Measurements from ENCODE around the gene PGBD5.
A peak's percentile ranks its signal among the peaks of the same experiment; 100 is the strongest.

The PGBD5 gene

GRCh38 chr1:230356869-230357794, 69.0 kb downstream of the PGBD5 start:
- H3K36me3 ChIP-seq (ENCODE audit: control insufficient read depth in 1 of 2, insufficient read depth in 2 of 2, low read depth in 1 of 2, low read length in 2 of 2) = no peaks in the 10 kb centered on the region
- H2BK12ac ChIP-seq (ENCODE audit: low read length in 2 of 2) = no peak overlapping the region
- no peak overlapping the region for H3K9ac ChIP-seq (ENCODE audit: low read length)
- no peak for DNase-seq
- H3K4me2 ChIP-seq (ENCODE audit: low read length, poor library complexity, severe bottlenecking) = no peak overlapping the region
- H2BK15ac ChIP-seq (ENCODE audit: low read depth, poor library complexity, severe bottlenecking) = no peak overlapping the region
- WGBS = 93% methylated on average over 42 of the region's 47 CpGs
- H3K4me1 ChIP-seq (ENCODE audit: control insufficient read depth, insufficient read depth, low read depth, low read length) = peaks cover 6% of the 10 kb centered on the region
- H3K4me3 ChIP-seq (ENCODE audit: insufficient read depth in 1 of 2, low read depth in 1 of 2, low read length in 2 of 2) = no peak overlapping the region
- peaks cover 4 to 16% of the 10 kb centered on the region in 2 experiments for H3K27me3 ChIP-seq (ENCODE audit: control insufficient read depth in 1 of 2, insufficient read depth in 1 of 2, low read length in 2 of 2)
- no peak overlapping the region for H3K27ac ChIP-seq (ENCODE audit: low read length, poor library complexity, severe bottlenecking)
- H3K14ac ChIP-seq (ENCODE audit: low read length in 2 of 2) = no peak overlapping the region
- no peak overlapping the region for H3K18ac ChIP-seq (ENCODE audit: low read depth in 1 of 2, low read length in 2 of 2)
- H3K4ac ChIP-seq (ENCODE audit: low read depth in 1 of 2, low read length in 2 of 2) = no peak overlapping the region
- no peak overlapping the region for H3K23ac ChIP-seq (ENCODE audit: low read length in 2 of 2)
- no peak overlapping the region for H2AK5ac ChIP-seq (ENCODE audit: low read length, severe bottlenecking)
- no peak overlapping the region for H2AFZ ChIP-seq (ENCODE audit: low read depth, low read length)
- no peak overlapping the region for H4K91ac ChIP-seq (ENCODE audit: low read length)
- no peaks in the 10 kb centered on the region for H3K9me3 ChIP-seq (ENCODE audit: control insufficient read depth, low read length)
- no peaks in the 10 kb centered on the region for H3K79me1 ChIP-seq (replicated peaks; ENCODE audit: low read length, poor library complexity, severe bottlenecking)
- no peak overlapping the region for H2BK120ac ChIP-seq (ENCODE audit: low read depth, low read length)
- H4K8ac ChIP-seq (ENCODE audit: low read length) = no peak overlapping the region
- no peak overlapping the region for H2BK5ac ChIP-seq (ENCODE audit: low read depth, low read length, poor library complexity, severe bottlenecking)

- WGBS = 76% methylated on average over 4 of the region's 6 CpGs
- H3K14ac ChIP-seq (ENCODE audit: low read length in 2 of 2) = no peak overlapping the region
- no peak overlapping the region for H3K4ac ChIP-seq (ENCODE audit: low read depth in 1 of 2, low read length in 2 of 2)
- H3K9ac ChIP-seq (ENCODE audit: low read length) = no peak overlapping the region
- no peak overlapping the region for H2BK15ac ChIP-seq (ENCODE audit: low read depth, poor library complexity, severe bottlenecking)
- H3K4me3 ChIP-seq (ENCODE audit: insufficient read depth in 1 of 2, low read depth in 1 of 2, low read length in 2 of 2) = no peak overlapping the region
- no peaks in the 10 kb centered on the region for H3K79me1 ChIP-seq (replicated peaks; ENCODE audit: low read length, poor library complexity, severe bottlenecking)
- no peak overlapping the region for H2AFZ ChIP-seq (ENCODE audit: low read depth, low read length)
- no peak overlapping the region for H2AK5ac ChIP-seq (ENCODE audit: low read length, severe bottlenecking)
- H3K9me3 ChIP-seq (ENCODE audit: control insufficient read depth, low read length) = no peaks in the 10 kb centered on the region
- H3K18ac ChIP-seq (ENCODE audit: low read depth in 1 of 2, low read length in 2 of 2) = no peak overlapping the region
- H2BK12ac ChIP-seq (ENCODE audit: low read length in 2 of 2) = no peak overlapping the region
- H3K36me3 ChIP-seq (ENCODE audit: control insufficient read depth in 1 of 2, insufficient read depth in 2 of 2, low read depth in 1 of 2, low read length in 2 of 2) = no peaks in the 10 kb centered on the region
- peaks cover 6% of the 10 kb centered on the region for H3K4me1 ChIP-seq (ENCODE audit: control insufficient read depth, insufficient read depth, low read depth, low read length)
- H3K4me2 ChIP-seq (ENCODE audit: low read length, poor library complexity, severe bottlenecking) = no peak overlapping the region
- no peak overlapping the region for H2BK5ac ChIP-seq (ENCODE audit: low read depth, low read length, poor library complexity, severe bottlenecking)
- no peak for DNase-seq
- no peak overlapping the region for H4K8ac ChIP-seq (ENCODE audit: low read length)
- no peak overlapping the region for H3K23ac ChIP-seq (ENCODE audit: low read length in 2 of 2)
- no peak overlapping the region for H4K91ac ChIP-seq (ENCODE audit: low read length)
- H3K27ac ChIP-seq (ENCODE audit: low read length, poor library complexity, severe bottlenecking) = no peak overlapping the region
- H2BK120ac ChIP-seq (ENCODE audit: low read depth, low read length) = no peak overlapping the region
- peaks cover 4 to 16% of the 10 kb centered on the region in 2 experiments for H3K27me3 ChIP-seq (ENCODE audit: control insufficient read depth in 1 of 2, insufficient read depth in 1 of 2, low read length in 2 of 2)
These were observed 69.9 kb downstream of the PGBD5 start for GRCh38 chr1:230356190-230356589.

- Histone ChIP-seq H2BK15ac (ENCODE audit: low read depth, poor library complexity, severe bottlenecking) (no peak overlapping the region), H2BK120ac (ENCODE audit: low read depth, low read length) (no peak overlapping the region), H3K23ac (ENCODE audit: low read length in 2 of 2) (no peak overlapping the region), H3K79me1 (replicated peaks; ENCODE audit: low read length, poor library complexity, severe bottlenecking) (no peaks in the 10 kb centered on the region), H4K8ac (ENCODE audit: low read length) (no peak overlapping the region), H3K4me2 (ENCODE audit: low read length, poor library complexity, severe bottlenecking) (no peak overlapping the region), H3K36me3 (ENCODE audit: control insufficient read depth in 1 of 2, insufficient read depth in 2 of 2, low read depth in 1 of 2, low read length in 2 of 2) (no peaks in the 10 kb centered on the region), H3K4me1 (ENCODE audit: control insufficient read depth, insufficient read depth, low read depth, low read length) (peaks cover 6% of the 10 kb centered on the region), H3K4ac (ENCODE audit: low read depth in 1 of 2, low read length in 2 of 2) (no peak overlapping the region), H3K9ac (ENCODE audit: low read length) (no peak overlapping the region), H3K14ac (ENCODE audit: low read length in 2 of 2) (no peak overlapping the region), H2BK5ac (ENCODE audit: low read depth, low read length, poor library complexity, severe bottlenecking) (no peak overlapping the region), H3K4me3 (ENCODE audit: insufficient read depth in 1 of 2, low read depth in 1 of 2, low read length in 2 of 2) (no peak overlapping the region), H2BK12ac (ENCODE audit: low read length in 2 of 2) (no peak overlapping the region), H3K27me3 (ENCODE audit: control insufficient read depth in 1 of 2, insufficient read depth in 1 of 2, low read length in 2 of 2) (peaks cover 4 to 16% of the 10 kb centered on the region in 2 experiments), H3K27ac (ENCODE audit: low read length, poor library complexity, severe bottlenecking) (no peak overlapping the region), H4K91ac (ENCODE audit: low read length) (no peak overlapping the region), H2AFZ (ENCODE audit: low read depth, low read length) (no peak overlapping the region), H3K9me3 (ENCODE audit: control insufficient read depth, low read length) (no peaks in the 10 kb centered on the region), H3K18ac (ENCODE audit: low read depth in 1 of 2, low read length in 2 of 2) (no peak overlapping the region), H2AK5ac (ENCODE audit: low read length, severe bottlenecking) (no peak overlapping the region)
- DNase-seq = no peak
- 85% methylated on average over 9 of the region's 10 CpGs for WGBS
These were observed 70.5 kb downstream of the PGBD5 start for GRCh38 chr1:230355594-230355993.

GRCh38 chr1:230355128-230355527, 71.0 kb downstream of the PGBD5 start:
- H3K36me3 ChIP-seq (ENCODE audit: control insufficient read depth in 1 of 2, insufficient read depth in 2 of 2, low read depth in 1 of 2, low read length in 2 of 2) = no peaks in the 10 kb centered on the region
- no peak overlapping the region for H2BK120ac ChIP-seq (ENCODE audit: low read depth, low read length)
- no peak overlapping the region for H3K9ac ChIP-seq (ENCODE audit: low read length)
- peaks cover 6% of the 10 kb centered on the region for H3K4me1 ChIP-seq (ENCODE audit: control insufficient read depth, insufficient read depth, low read depth, low read length)
- H3K4me3 ChIP-seq (ENCODE audit: insufficient read depth in 1 of 2, low read depth in 1 of 2, low read length in 2 of 2) = no peak overlapping the region
- WGBS = 80% methylated on average over 4 of the region's 4 CpGs
- H3K18ac ChIP-seq (ENCODE audit: low read depth in 1 of 2, low read length in 2 of 2) = no peak overlapping the region
- no peaks in the 10 kb centered on the region for H3K79me1 ChIP-seq (replicated peaks; ENCODE audit: low read length, poor library complexity, severe bottlenecking)
- H3K9me3 ChIP-seq (ENCODE audit: control insufficient read depth, low read length) = no peaks in the 10 kb centered on the region
- peak overlapping the region in 1 of 2 experiments; percentile 28 for H3K14ac ChIP-seq (ENCODE audit: low read length in 2 of 2)
- H2AFZ ChIP-seq (ENCODE audit: low read depth, low read length) = no peak overlapping the region
- H3K23ac ChIP-seq (ENCODE audit: low read length in 2 of 2) = no peak overlapping the region
- DNase-seq = no peak
- no peak overlapping the region for H4K91ac ChIP-seq (ENCODE audit: low read length)
- H4K8ac ChIP-seq (ENCODE audit: low read length) = no peak overlapping the region
- no peak overlapping the region for H2BK12ac ChIP-seq (ENCODE audit: low read length in 2 of 2)
- no peak overlapping the region for H2BK5ac ChIP-seq (ENCODE audit: low read depth, low read length, poor library complexity, severe bottlenecking)
- no peak overlapping the region for H3K27ac ChIP-seq (ENCODE audit: low read length, poor library complexity, severe bottlenecking)
- no peak overlapping the region for H2BK15ac ChIP-seq (ENCODE audit: low read depth, poor library complexity, severe bottlenecking)
- H3K4me2 ChIP-seq (ENCODE audit: low read length, poor library complexity, severe bottlenecking) = no peak overlapping the region
- H3K27me3 ChIP-seq (ENCODE audit: control insufficient read depth in 1 of 2, insufficient read depth in 1 of 2, low read length in 2 of 2) = peaks cover 4 to 16% of the 10 kb centered on the region in 2 experiments
- no peak overlapping the region for H2AK5ac ChIP-seq (ENCODE audit: low read length, severe bottlenecking)
- H3K4ac ChIP-seq (ENCODE audit: low read depth in 1 of 2, low read length in 2 of 2) = no peak overlapping the region
